ENCODE data around the gene DDRGK1.

The DDRGK1 gene

DNA sequence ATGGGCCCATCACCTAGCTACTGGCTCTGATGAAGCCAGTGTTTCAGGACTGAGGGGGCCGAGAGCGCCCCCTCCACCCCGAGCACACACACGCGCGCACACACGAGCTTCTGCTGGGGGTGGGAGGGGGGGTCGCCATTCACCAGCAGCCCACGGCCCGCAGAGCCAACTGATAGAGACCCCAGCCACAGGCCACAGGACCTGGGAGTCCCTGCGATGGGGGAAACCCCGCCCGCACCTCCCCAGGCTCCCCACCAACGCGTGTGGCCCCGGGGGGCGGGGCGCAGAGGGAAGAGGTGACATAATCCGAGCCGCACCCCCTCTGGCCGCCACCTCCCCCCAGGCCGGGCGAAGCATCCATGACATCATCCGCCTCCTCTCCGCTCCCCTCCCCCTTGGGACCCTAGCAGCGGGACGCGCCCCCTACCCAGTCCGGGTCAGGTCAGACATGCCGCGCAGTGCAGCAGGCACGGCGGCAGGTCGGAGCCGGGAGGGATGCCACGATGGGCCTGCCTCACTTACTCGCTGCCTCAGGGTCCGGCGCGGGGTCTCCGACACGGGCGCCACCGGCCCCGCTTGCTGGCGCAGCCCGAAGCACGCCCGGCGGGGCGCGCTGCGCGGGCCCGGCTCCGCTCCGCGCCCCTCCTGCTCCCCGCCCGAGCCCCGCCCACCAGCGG, 31.4 kb downstream of the DDRGK1 start, which contains the start of gene LZTS3:
TSS of gene LZTS3 (minus strand) at position 617 of the 677 bp plus-strand sequence. CDS start 6,386 bp downstream, outside the sequence.
- Histone ChIP-seq H3K36me3 (replicated peaks; ENCODE audit: insufficient read depth, low read length) (no peaks in the 10 kb centered on the region), H3K4me1 (ENCODE audit: low read length) (no peaks in the 10 kb centered on the region), H4K20me1 (ENCODE audit: insufficient read depth, low read length) (no peaks in the 10 kb centered on the region), H3K27ac (ENCODE audit: low read length) (no peak within 1 kb of the TSS), H3K27me3 (replicated peaks; ENCODE audit: insufficient read depth, low read length) (peaks cover 48% of the 10 kb centered on the region), H3K9me3 (replicated peaks; ENCODE audit: insufficient read depth, low read length) (no peaks in the 10 kb centered on the region), H3K4me2 (ENCODE audit: low read depth, low read length) (peak within 1 kb of the TSS; percentile 100), H3K9me2 (replicated peaks; ENCODE audit: insufficient read depth, low read length) (no peaks in the 10 kb centered on the region), H3F3A (ENCODE audit: insufficient read depth, low read length) (peaks cover 5% of the 10 kb centered on the region; the same call in 1 of the 2 replicates), H2AFZ (ENCODE audit: low read length) (peak within 1 kb of the TSS; percentile 99), H3K79me2 (ENCODE audit: low read length) (no peaks in the 10 kb centered on the region), H3K9ac (ENCODE audit: low read length) (peak within 1 kb of the TSS; percentile 41; the same call in 1 of the 2 replicates), H3K4me3 (ENCODE audit: low read length) (peak within 1 kb of the TSS; percentile 97)
- DNase-seq = peak; percentile 31
- TF ChIP-seq EZH2phosphoT487 (IDR thresholded peaks at IDR 0.05; ENCODE audit: low read length) = no peak
- TF ChIP-seq, protein P1, sequence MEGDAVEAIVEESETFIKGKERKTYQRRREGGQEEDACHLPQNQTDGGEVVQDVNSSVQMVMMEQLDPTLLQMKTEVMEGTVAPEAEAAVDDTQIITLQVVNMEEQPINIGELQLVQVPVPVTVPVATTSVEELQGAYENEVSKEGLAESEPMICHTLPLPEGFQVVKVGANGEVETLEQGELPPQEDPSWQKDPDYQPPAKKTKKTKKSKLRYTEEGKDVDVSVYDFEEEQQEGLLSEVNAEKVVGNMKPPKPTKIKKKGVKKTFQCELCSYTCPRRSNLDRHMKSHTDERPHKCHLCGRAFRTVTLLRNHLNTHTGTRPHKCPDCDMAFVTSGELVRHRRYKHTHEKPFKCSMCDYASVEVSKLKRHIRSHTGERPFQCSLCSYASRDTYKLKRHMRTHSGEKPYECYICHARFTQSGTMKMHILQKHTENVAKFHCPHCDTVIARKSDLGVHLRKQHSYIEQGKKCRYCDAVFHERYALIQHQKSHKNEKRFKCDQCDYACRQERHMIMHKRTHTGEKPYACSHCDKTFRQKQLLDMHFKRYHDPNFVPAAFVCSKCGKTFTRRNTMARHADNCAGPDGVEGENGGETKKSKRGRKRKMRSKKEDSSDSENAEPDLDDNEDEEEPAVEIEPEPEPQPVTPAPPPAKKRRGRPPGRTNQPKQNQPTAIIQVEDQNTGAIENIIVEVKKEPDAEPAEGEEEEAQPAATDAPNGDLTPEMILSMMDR (IDR thresholded peaks at IDR 0.05; ENCODE audit: low read length) = no peak
- no peak for TF ChIP-seq EZH2 (optimal IDR thresholded peaks at IDR 0.05; ENCODE audit: low read depth, low read length)

DNA sequence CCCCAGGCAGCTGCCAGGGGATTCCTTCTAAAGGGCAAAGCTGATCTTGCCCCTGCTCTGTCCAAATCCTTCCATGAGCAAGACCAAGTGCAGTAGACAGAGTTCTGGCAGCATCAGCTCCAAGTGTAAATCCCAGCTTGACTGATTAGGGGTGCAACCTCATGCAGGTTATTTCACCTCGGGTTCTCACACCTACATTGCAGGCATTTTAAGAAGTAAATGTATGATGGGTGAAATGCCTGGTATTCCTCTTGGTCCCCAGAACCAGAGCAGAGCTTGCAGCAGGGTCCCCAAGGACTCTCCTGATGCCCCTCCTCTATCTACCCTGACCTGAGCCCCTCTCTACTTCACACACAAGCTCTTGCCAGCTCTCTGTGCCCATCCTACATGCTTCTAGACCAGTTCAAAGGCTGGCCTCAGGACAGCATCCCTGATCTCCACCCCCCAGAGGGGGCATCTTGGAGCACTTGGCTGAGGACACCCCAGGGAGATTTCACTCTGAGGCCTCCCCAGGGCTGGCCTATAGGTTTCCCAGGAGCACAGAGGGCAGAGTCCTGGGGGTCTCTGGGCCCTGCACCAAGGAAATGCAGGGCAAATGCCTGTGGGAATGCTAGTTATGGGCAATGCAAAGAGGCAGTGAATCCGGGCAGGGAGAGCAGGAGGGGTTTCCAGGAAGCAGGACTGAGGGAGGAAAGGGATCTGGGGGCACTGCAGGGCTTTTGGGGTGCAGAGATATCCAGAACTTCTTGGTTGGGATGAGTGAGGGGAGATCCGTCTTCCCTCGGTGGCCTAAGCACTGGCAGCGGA, 32.2 kb downstream of the DDRGK1 start:
- DNase-seq = no peak
- Histone ChIP-seq H3K4me3 (ENCODE audit: low read length) (peak overlapping the region; percentile 94; the same call in 1 of the 2 replicates), H3K9ac (ENCODE audit: low read length) (no peak overlapping the region), H3F3A (ENCODE audit: insufficient read depth, low read length) (peaks cover 5% of the 10 kb centered on the region; the same call in 1 of the 2 replicates), H3K79me2 (ENCODE audit: low read length) (no peaks in the 10 kb centered on the region), H3K36me3 (replicated peaks; ENCODE audit: insufficient read depth, low read length) (no peaks in the 10 kb centered on the region), H3K27me3 (replicated peaks; ENCODE audit: insufficient read depth, low read length) (peaks cover 56% of the 10 kb centered on the region), H3K4me1 (ENCODE audit: low read length) (no peaks in the 10 kb centered on the region), H3K4me2 (ENCODE audit: low read depth, low read length) (no peak overlapping the region; the same call in 1 of the 2 replicates), H3K9me3 (replicated peaks; ENCODE audit: insufficient read depth, low read length) (no peaks in the 10 kb centered on the region), H3K27ac (ENCODE audit: low read length) (no peak overlapping the region), H4K20me1 (ENCODE audit: insufficient read depth, low read length) (no peaks in the 10 kb centered on the region), H3K9me2 (replicated peaks; ENCODE audit: insufficient read depth, low read length) (no peaks in the 10 kb centered on the region), H2AFZ (ENCODE audit: low read length) (no peak overlapping the region)
- no peak for TF ChIP-seq EZH2 (optimal IDR thresholded peaks at IDR 0.05; ENCODE audit: low read depth, low read length)
- TF ChIP-seq, protein P1 (IDR thresholded peaks at IDR 0.05; ENCODE audit: low read length) = no peak
- TF ChIP-seq EZH2phosphoT487 (IDR thresholded peaks at IDR 0.05; ENCODE audit: low read length) = no peak

DNA sequence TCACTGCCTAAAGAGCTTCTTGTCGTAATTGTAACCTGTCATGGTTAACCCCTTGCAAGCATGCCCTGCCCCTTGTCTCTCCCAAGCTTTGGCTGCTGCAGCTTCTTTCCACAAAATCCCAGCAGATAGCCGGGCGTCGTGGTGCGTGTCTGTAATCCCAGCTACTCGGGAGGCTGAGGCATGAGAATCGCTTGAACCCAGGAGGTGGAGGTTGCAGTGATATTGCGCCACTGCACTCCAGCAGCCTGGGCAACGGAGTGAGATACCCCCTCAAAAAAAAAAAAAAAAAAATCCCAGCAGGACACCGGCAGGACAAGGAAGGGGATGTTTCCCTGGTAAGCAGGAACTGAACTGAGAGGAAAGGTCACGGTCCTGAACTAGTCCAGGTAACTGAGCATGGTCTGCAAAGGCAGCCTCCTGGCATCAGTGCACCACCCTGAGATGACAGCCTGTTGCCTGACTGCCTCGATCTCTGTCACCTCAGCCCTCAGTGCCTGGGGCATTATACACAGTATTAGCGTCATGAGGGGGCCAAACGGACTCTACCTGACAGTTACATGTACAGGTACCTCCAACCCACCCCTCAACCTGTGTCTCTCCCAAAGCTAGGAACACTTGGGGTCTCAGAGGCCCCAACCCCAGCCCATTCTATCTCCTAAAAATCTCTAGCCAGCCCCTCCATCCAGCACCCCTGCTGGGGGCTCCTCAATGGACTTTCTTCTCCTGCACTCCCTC, 32.9 kb downstream of the DDRGK1 start:
- Histone ChIP-seq H3K9me2 (replicated peaks; ENCODE audit: insufficient read depth, low read length) (no peaks in the 10 kb centered on the region), H2AFZ (ENCODE audit: low read length) (no peak overlapping the region), H3K27me3 (replicated peaks; ENCODE audit: insufficient read depth, low read length) (peaks cover 63% of the 10 kb centered on the region), H3K4me2 (ENCODE audit: low read depth, low read length) (no peak overlapping the region), H3K9ac (ENCODE audit: low read length) (no peak overlapping the region), H4K20me1 (ENCODE audit: insufficient read depth, low read length) (no peaks in the 10 kb centered on the region), H3K4me1 (ENCODE audit: low read length) (no peaks in the 10 kb centered on the region), H3K9me3 (replicated peaks; ENCODE audit: insufficient read depth, low read length) (no peaks in the 10 kb centered on the region), H3K36me3 (replicated peaks; ENCODE audit: insufficient read depth, low read length) (no peaks in the 10 kb centered on the region), H3K27ac (ENCODE audit: low read length) (no peak overlapping the region), H3F3A (ENCODE audit: insufficient read depth, low read length) (peaks cover 5% of the 10 kb centered on the region; the same call in 1 of the 2 replicates), H3K4me3 (ENCODE audit: low read length) (no peak overlapping the region), H3K79me2 (ENCODE audit: low read length) (no peaks in the 10 kb centered on the region)
- TF ChIP-seq, protein P1 (IDR thresholded peaks at IDR 0.05; ENCODE audit: low read length) = no peak
- TF ChIP-seq EZH2phosphoT487 (IDR thresholded peaks at IDR 0.05; ENCODE audit: low read length) = no peak
- TF ChIP-seq EZH2 (optimal IDR thresholded peaks at IDR 0.05; ENCODE audit: low read depth, low read length) = no peak
- DNase-seq = no peak

All from MM.1S (cell line).